T-cell (primary cell): ENCODE measurements around the gene CFLAR. TPM values are rescaled to one million over a fixed set of nuclear protein-coding genes. Genes with fewer than 3 reads are reported as not detected.
A peak's percentile ranks its signal among the peaks of the same experiment; 100 is the strongest.
"Not testable (repeated sequence)": the region's sequence is repeated elsewhere in the genome, so short reads cannot be mapped to it uniquely, and the experiment has no call there.

Source experiments
- ATAC-seq, 4 experiments: fragments of 200-7000 bp in 3 of 4; fragments of 150-1000 bp in 1 of 4; cut with Tn5 transposase; replicated peaks in 1 of 4; 1 replicate in 3 of 4; 2 replicates in 1 of 4; pipeline ENCODE4 v1.10.0; 2021; ENCODE audit warnings: moderate library complexity in 3 of 4, mild to moderate bottlenecking in 2 of 4, moderate number of reproducible peaks in 1 of 4
- CTCF ChIA-PET, 2 donors: fragments of 300-600 bp; sonication (Branson Sonifier 250); formaldehyde crosslinking; loops; one replicate each; lab custom pipeline; 2022; ENCODE audit warnings: antibody characterized with exemption in 2 of 2; lab: Charles Lee
- POLR2A ChIA-PET, 2 donors: fragments of 300-600 bp; sonication (Branson Sonifier 250); formaldehyde crosslinking; loops; one replicate each; lab custom pipeline; 2022; ENCODE audit warnings: antibody characterized with exemption in 2 of 2; lab: Charles Lee
- DNase-seq, 35 experiments: peaks; one replicate each; pipeline versions ENCODE4 v3.0.0 to v3.0.0-alpha.2; 2013 to 2023
- H3K27ac ChIP-seq: one replicate; pipeline ENCODE4 v1.5.1; 2013; ENCODE audit warnings: low read length
- H3K27me3 ChIP-seq, 2 experiments: replicated peaks in 1 of 2; 1 replicate in 1 of 2; 2 replicates in 1 of 2; pipeline versions ENCODE4 v1.6.1 to v1.7.0; 2013; ENCODE audit warnings: low read length in 1 of 2, mixed read lengths in 1 of 2; ENCODE audit not compliant: control insufficient read depth in 2 of 2, insufficient read depth in 2 of 2; ENCODE audit errors: extremely low read depth in 1 of 2
- H3K36me3 ChIP-seq, 2 donors: 1 replicate in 1 of 2; 2 replicates in 1 of 2; pipeline versions ENCODE4 v1.6.1 to v1.7.0; 2013; ENCODE audit warnings: low read length in 1 of 2; ENCODE audit not compliant: control insufficient read depth in 2 of 2, insufficient read depth in 1 of 2; ENCODE audit errors: extremely low read depth in 1 of 2
- H3K4me1 ChIP-seq, 2 experiments: 1 replicate in 1 of 2; 2 replicates in 1 of 2; pipeline versions ENCODE4 v1.6.1 to v1.7.0; 2013; ENCODE audit warnings: low read length in 2 of 2, mixed read lengths in 1 of 2; ENCODE audit not compliant: insufficient read depth in 2 of 2, control insufficient read depth in 1 of 2; ENCODE audit errors: extremely low read depth in 1 of 2
- H3K4me3 ChIP-seq, 2 donors: 1 replicate in 1 of 2; 2 replicates in 1 of 2; pipeline versions ENCODE4 v1.5.1 to v1.7.0; 2013; ENCODE audit warnings: mild to moderate bottlenecking in 2 of 2, low read length in 1 of 2, moderate library complexity in 1 of 2; ENCODE audit not compliant: control insufficient read depth in 1 of 2; ENCODE audit errors: extremely low read depth in 1 of 2
- H3K9me3 ChIP-seq: 2 replicates; pipeline ENCODE4 v1.7.0; 2013
- H3K27ac Mint-ChIP-seq, 2 donors: one replicate each; pipeline ENCODE4 v1.8.0; 2020 to 2021; ENCODE audit warnings: mild to moderate bottlenecking in 2 of 2, mixed read lengths in 2 of 2
- H3K27me3 Mint-ChIP-seq, 2 donors: one replicate each; pipeline ENCODE4 v1.8.0; 2021 to 2022; ENCODE audit warnings: mixed read lengths in 2 of 2
- H3K36me3 Mint-ChIP-seq: one replicate; pipeline ENCODE4 v1.8.0; 2021; ENCODE audit warnings: mixed read lengths
- H3K4me1 Mint-ChIP-seq, 3 donors: one replicate each; pipeline ENCODE4 v1.8.0; 2020 to 2022; ENCODE audit warnings: mixed read lengths in 3 of 3, mild to moderate bottlenecking in 1 of 3
- H3K4me3 Mint-ChIP-seq, 3 donors: one replicate each; pipeline ENCODE4 v1.8.0; 2020 to 2022; ENCODE audit warnings: mild to moderate bottlenecking in 3 of 3, mixed read lengths in 3 of 3, moderate library complexity in 3 of 3
- H3K9me3 Mint-ChIP-seq, 3 donors: one replicate each; pipeline ENCODE4 v1.8.0; 2020 to 2022; ENCODE audit warnings: mixed read lengths in 3 of 3
- WGBS: methylation state at CpG from one replicate; pipeline ENCODE4 v1.1.5; 2013; ENCODE audit warnings: missing lambda C conversion rate; ENCODE audit not compliant: insufficient coverage; 5-methylcytosine and 5-hydroxymethylcytosine counted together
- total RNA-seq, 35 experiments: library from RNA in 6 of 35; stranded (reverse) in 6 of 35; fragments of 120-200 nt in 1 of 35; gene quantifications; one replicate each; pipeline versions ENCODE4 v1.2.1 to v1.2.4 and lab custom pipeline; 2013 to 2026

CFLAR gene
- total RNA-seq, 5 donors from 2014 or later (not counting 1 experiment from before 2014, with no cell fraction given): 188 to 217 (median 208) TPM

DNA sequence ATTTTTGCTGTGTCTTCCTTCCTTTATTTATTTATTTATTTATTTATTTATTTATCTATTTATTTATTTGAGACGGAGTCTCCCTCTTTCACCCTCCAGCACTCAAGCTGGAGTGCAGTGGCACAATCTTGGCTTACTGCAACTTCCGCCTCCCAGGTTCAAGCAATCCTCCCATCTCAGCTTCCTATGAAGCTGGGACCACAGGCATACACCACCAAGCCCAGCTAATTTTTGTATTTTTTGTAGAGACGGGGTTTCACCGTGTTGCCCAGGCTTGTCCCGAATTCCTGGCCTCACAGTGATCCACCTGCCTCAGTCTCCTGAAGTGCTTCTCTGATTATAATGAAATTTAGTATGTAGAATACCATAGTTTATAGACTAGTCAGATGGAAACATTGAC lies 67.9 kb downstream of the CFLAR start:
- H3K4me3 Mint-ChIP-seq: peak overlapping the region; percentile 90 to 99 (median 95)
- H3K27me3 Mint-ChIP-seq, H3K9me3 ChIP-seq, H3K9me3 Mint-ChIP-seq, DNase-seq, H3K27me3 ChIP-seq, ATAC-seq: not testable (repeated sequence)
- Histone ChIP-seq H3K4me1 (peaks cover 24 to 38% of the 10 kb centered on the region in 2 experiments), H3K4me3 (peak overlapping the region; percentile 56 to 91), H3K36me3 (peaks cover 0 to 16% of the 10 kb centered on the region in 2 donors), H3K27ac (peak overlapping the region; percentile 48)
- peaks cover 56 to 60% (median 56%) of the 10 kb centered on the region in 3 donors for H3K4me1 Mint-ChIP-seq
- peak overlapping the region; percentile 96 for H3K27ac Mint-ChIP-seq
- WGBS: no CpG with 5 or more reads among the region's 5 CpGs
- peaks cover 19% of the 10 kb centered on the region for H3K36me3 Mint-ChIP-seq
- CTCF ChIA-PET: interaction anchor here (1.0 to 3.0 kb wide), 7 partner anchors 8 to 49 kb away, joined by 3 to 168 read pairs (median 20); no protein-coding TSS in a partner anchor
- POLR2A ChIA-PET: interaction anchor here in 1 of 2 donors (0.6 to 1.6 kb wide), 4 partner anchors 27 to 267 kb away, joined by 3 to 16 read pairs (median 4); no protein-coding TSS in a partner anchor

DNA sequence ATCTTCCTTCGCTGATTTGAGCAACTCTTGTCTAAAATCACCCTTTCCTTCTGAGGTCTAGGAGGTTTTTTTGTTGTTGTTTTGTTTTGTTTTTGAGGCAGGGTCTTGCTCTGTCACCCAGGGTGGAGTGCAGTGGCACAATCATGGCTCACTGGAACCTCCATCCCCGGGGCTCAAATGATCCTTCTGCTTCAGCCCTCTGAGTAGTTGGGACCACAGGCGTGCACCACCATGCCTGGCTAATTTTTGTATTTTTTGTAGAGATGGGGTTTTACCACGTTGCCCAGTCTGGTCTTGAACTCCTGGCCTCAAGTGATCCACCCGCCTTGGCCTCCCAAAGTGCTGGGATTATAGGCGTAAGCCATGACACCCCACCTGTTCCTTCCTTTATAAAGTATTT lies 68.3 kb downstream of the CFLAR start:
- not testable (repeated sequence) for DNase-seq, H3K9me3 Mint-ChIP-seq, H3K27me3 Mint-ChIP-seq, H3K9me3 ChIP-seq, ATAC-seq, H3K27me3 ChIP-seq
- Histone ChIP-seq H3K27ac (peak overlapping the region; percentile 48), H3K36me3 (peaks cover 0 to 16% of the 10 kb centered on the region in 2 donors), H3K4me3 (peak overlapping the region; percentile 56 to 91), H3K4me1 (peaks cover 25 to 42% of the 10 kb centered on the region in 2 experiments)
- H3K4me3 Mint-ChIP-seq: peak overlapping the region; percentile 90 to 99 (median 95)
- H3K4me1 Mint-ChIP-seq: peaks cover 58 to 64% (median 58%) of the 10 kb centered on the region in 3 donors
- ChIA-PET CTCF (interaction anchor here (2.9 to 3.0 kb wide), 2 partner anchors 48 to 49 kb away, joined by 45 to 168 read pairs; no protein-coding TSS in a partner anchor), POLR2A (interaction anchor here in 1 of 2 donors (1.0 kb wide), 1 partner anchor 267 kb away, joined by 4 read pairs; no protein-coding TSS in a partner anchor)
- peak overlapping the region; percentile 96 for H3K27ac Mint-ChIP-seq
- H3K36me3 Mint-ChIP-seq: peaks cover 22% of the 10 kb centered on the region
- no CpG with 5 or more reads among the region's 6 CpGs for WGBS

DNA sequence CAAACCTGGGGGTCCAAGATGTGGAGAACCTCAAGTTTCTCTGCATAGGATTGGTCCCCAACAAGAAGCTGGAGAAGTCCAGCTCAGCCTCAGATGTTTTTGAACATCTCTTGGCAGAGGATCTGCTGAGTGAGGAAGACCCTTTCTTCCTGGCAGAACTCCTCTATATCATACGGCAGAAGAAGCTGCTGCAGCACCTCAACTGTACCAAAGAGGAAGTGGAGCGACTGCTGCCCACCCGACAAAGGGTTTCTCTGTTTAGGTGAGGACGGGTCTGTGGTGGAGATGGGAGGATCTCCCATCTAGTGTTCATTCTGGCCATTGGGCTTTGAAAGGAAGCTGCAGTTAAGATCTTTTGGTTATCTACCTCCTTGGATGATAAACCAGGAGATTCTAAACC lies 69.9 kb downstream of the CFLAR start:
- DNase-seq (no peak), ATAC-seq (peak in 2 of 4 experiments; percentile 25 to 32)
- Histone ChIP-seq H3K4me3 (peak overlapping the region; percentile 56 to 91), H3K9me3 (no peaks in the 10 kb centered on the region), H3K27ac (peak overlapping the region; percentile 50), H3K27me3 (no peaks in the 10 kb centered on the region), H3K4me1 (peaks cover 37 to 57% of the 10 kb centered on the region in 2 experiments), H3K36me3 (peaks cover 0 to 27% of the 10 kb centered on the region in 2 donors)
- H3K9me3 Mint-ChIP-seq: peaks cover 0 to 3% (median 2%) of the 10 kb centered on the region in 3 donors
- no peaks in the 10 kb centered on the region for H3K27me3 Mint-ChIP-seq
- ChIA-PET CTCF (interaction anchor here (1.1 to 1.4 kb wide), 4 partner anchors 8 to 285 kb away, joined by 4 to 13 read pairs (median 6); no protein-coding TSS in a partner anchor), POLR2A (interaction anchor here (0.6 to 0.7 kb wide), 3 partner anchors 8 to 328 kb away, joined by 3 to 5 read pairs (median 3); no protein-coding TSS in a partner anchor)
- WGBS: no CpG with 5 or more reads among the region's 4 CpGs
- peak overlapping the region; percentile 96 for H3K27ac Mint-ChIP-seq
- H3K4me3 Mint-ChIP-seq: peak overlapping the region; percentile 90 to 99 (median 95)
- peaks cover 30% of the 10 kb centered on the region for H3K36me3 Mint-ChIP-seq
- H3K4me1 Mint-ChIP-seq: peaks cover 69 to 71% (median 71%) of the 10 kb centered on the region in 3 donors

DNA sequence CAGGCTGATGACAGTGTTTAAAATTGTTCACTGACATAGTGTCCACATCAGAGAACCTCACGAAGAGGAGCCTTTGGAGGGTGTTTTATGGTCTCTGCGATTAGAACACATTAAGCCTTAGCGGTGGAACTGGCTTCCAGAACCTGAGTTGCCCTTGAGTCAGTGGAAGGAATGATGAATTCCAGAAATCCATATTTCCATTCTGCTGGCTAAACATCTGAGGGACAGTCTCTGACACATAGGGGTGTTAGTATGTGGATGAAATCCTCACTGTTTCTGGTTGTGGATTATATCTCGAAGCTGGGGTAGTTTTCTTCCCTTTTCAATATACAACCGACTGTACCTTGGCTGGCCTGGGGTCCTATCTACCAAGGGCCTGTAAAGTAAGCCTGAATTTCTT lies 71.0 kb downstream of the CFLAR start:
- H3K27ac ChIP-seq: no peak overlapping the region
- H3K36me3 ChIP-seq: peaks cover 0 to 27% of the 10 kb centered on the region in 2 donors
- ChIA-PET CTCF (no interaction called here), POLR2A (no interaction called here)
- no peak overlapping the region for H3K4me3 ChIP-seq
- peak overlapping the region; percentile 25 to 99 (median 38) for H3K4me3 Mint-ChIP-seq
- DNase-seq: no peak
- WGBS: 60% methylated on average over 1 of the region's 5 CpGs
- no peaks in the 10 kb centered on the region for H3K27me3 Mint-ChIP-seq
- peaks cover 0 to 3% (median 2%) of the 10 kb centered on the region in 3 donors for H3K9me3 Mint-ChIP-seq
- H3K4me1 ChIP-seq: peaks cover 48 to 66% of the 10 kb centered on the region in 2 experiments
- H3K9me3 ChIP-seq: no peaks in the 10 kb centered on the region
- H3K4me1 Mint-ChIP-seq: peaks cover 79 to 82% (median 82%) of the 10 kb centered on the region in 3 donors
- ATAC-seq: no peak
- peak overlapping the region; percentile 96 for H3K27ac Mint-ChIP-seq
- H3K36me3 Mint-ChIP-seq: peaks cover 34% of the 10 kb centered on the region
- no peaks in the 10 kb centered on the region for H3K27me3 ChIP-seq

DNA sequence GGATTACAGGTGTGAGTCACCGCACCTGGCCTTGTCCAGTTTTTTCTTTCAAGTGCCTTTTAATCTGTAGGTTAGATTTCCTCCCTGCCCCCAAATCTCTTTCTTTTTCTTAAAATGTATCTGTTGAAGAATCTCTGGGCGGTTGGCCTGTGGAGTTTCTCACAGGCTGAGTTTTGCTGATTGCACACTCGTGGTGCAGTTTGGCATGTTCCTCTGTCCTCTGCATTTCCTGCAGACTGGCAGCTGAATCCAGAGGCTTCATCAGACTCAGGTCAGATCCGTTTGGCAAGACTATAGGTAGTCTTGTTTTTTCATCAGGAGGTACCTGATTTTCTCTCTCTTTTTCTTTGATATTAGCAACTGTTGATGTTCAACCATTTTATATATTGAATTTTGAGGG lies 72.5 kb downstream of the CFLAR start:
- DNase-seq (no peak), ATAC-seq (no peak)
- H3K4me1 Mint-ChIP-seq: peaks cover 85 to 92% (median 91%) of the 10 kb centered on the region in 3 donors
- ChIA-PET CTCF (interaction anchor here (0.6 to 1.9 kb wide), 4 partner anchors 13 to 455 kb away, joined by 3 to 5 read pairs (median 3); partner anchors contain the start of gene TMEM237 (in 1 of the 2)), POLR2A (no interaction called here)
- H3K36me3 Mint-ChIP-seq: peaks cover 40% of the 10 kb centered on the region
- H3K27ac ChIP-seq: peak overlapping the region; percentile 13
- peaks cover 60 to 73% of the 10 kb centered on the region in 2 experiments for H3K4me1 ChIP-seq
- peak overlapping the region in 2 of 3 donors; percentile 6 to 99 for H3K4me3 Mint-ChIP-seq
- whole genome bisulfite sequencing: no CpG with 5 or more reads among the region's 4 CpGs
- no peaks in the 10 kb centered on the region for H3K9me3 ChIP-seq
- peak overlapping the region; percentile 92 to 96 for H3K27ac Mint-ChIP-seq
- H3K36me3 ChIP-seq: peaks cover 0 to 29% of the 10 kb centered on the region in 2 donors
- no peaks in the 10 kb centered on the region for H3K27me3 ChIP-seq
- H3K4me3 ChIP-seq: no peak overlapping the region
- peaks cover 0 to 3% (median 2%) of the 10 kb centered on the region in 3 donors for H3K9me3 Mint-ChIP-seq
- H3K27me3 Mint-ChIP-seq: no peaks in the 10 kb centered on the region

DNA sequence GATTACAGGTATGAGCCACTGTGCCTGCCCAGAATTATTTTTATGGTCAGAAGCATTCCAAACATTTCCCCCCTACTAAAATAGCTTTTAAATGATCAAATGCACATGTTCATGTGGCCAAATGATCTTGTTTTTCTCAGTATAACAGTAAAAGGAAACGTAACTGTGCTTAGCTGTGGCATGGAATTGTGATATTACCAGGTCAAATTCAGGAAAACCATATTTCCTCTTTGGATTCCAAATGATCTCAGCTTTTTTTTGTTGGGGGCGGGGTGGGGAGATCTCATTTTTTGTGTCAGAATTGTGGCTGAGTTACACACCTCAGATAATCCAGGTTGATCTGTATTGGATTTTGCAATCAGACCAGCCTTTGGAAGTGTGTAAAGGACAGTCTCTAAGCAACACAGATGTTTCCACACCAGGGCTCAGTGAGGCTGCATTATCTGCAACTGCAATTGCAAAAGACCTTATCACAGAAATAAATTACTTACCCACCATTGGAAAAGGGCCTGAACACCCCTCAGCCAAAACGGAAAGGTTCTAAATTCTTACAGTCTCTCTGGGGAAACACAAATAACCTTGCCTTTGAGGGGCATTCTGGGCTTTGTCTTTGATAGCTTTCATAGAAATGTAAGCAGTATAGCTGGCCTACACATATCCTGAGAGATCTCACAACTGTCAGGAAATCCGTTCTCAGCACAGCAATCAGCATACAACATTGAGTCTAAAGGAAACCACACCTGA lies 75.3 kb downstream of the CFLAR start:
- ChIA-PET CTCF (interaction anchor here (1.1 to 6.9 kb wide), 3 partner anchors 8 to 41 kb away, joined by 3 to 68 read pairs (median 20); partner anchors contain the start of gene CASP10 (in 2 of the 2)), POLR2A (interaction anchor here (0.6 to 1.1 kb wide), 3 partner anchors 13 to 327 kb away, joined by 3 to 4 read pairs (median 3); partner anchors contain the start of gene NIF3L1 (in 1 of the 2))
- peaks cover 71 to 74% of the 10 kb centered on the region in 2 experiments for H3K4me1 ChIP-seq
- WGBS: 50% methylated on average over 2 of the region's 4 CpGs
- H3K4me3 ChIP-seq: no peak overlapping the region
- Mint-ChIP-seq H3K27ac (peak overlapping the region; percentile 85 to 94), H3K9me3 (peaks cover 0 to 3% (median 2%) of the 10 kb centered on the region in 3 donors), H3K36me3 (peaks cover 54% of the 10 kb centered on the region), H3K27me3 (no peaks in the 10 kb centered on the region), H3K4me3 (peak overlapping the region; percentile 18 to 74 (median 60)), H3K4me1 (peaks cover 85 to 94% (median 92%) of the 10 kb centered on the region in 3 donors)
- peak overlapping the region; percentile 59 for H3K27ac ChIP-seq
- H3K36me3 ChIP-seq: peaks cover 0 to 37% of the 10 kb centered on the region in 2 donors
- ATAC-seq (peak; percentile 91 to 98 (median 95)), DNase-seq (peak in 14 of 35 experiments; percentile 13 to 66 (median 21))
- H3K9me3 ChIP-seq: no peaks in the 10 kb centered on the region
- no peaks in the 10 kb centered on the region for H3K27me3 ChIP-seq
